Measurements from ENCODE around the gene ATP2A1.
"Not testable (repeated sequence)": the region's sequence is repeated elsewhere in the genome, so short reads cannot be mapped to it uniquely, and the experiment has no call there.

Gene ATP2A1

DNA sequence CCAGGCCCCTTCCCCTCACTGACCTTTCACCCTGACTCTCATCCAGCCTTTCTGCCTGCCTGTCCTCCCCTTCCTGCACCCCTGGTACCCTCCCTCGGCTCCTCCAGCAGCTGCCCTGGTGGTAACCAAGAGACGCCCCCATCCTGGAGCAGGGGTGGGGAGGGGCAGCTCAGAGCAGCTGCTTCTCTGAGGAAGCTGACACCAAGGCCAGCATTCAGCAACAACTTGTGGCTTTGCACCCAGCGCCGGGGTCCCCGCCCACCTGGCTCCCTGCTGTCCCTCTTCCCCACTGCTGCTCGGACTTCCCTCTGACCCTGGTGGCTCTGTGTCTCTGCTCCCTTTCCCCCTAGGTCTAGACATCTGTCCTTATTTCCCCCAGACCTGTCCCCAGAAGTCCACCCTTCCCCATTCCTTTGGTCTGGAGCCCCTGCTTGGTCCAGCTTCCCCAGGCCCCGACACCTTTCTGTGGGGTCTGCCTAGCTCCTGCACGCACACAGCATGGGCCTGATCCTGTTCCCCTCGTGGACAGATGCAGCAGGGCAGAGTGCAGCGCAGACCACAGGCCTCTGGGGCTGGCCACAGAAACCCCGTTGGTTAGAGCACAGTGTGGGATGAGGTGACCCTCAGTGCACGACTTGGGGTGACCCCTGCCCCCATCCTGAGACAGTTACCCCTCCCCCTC is 1.2 kb upstream of the ATP2A1 start:
- no peak for DNase-seq (ENCODE audit: low read depth, low spot score)
- ChIA-PET POLR2A (no interaction called here), CTCF (no interaction called here)
- TF ChIP-seq, protein P1, sequence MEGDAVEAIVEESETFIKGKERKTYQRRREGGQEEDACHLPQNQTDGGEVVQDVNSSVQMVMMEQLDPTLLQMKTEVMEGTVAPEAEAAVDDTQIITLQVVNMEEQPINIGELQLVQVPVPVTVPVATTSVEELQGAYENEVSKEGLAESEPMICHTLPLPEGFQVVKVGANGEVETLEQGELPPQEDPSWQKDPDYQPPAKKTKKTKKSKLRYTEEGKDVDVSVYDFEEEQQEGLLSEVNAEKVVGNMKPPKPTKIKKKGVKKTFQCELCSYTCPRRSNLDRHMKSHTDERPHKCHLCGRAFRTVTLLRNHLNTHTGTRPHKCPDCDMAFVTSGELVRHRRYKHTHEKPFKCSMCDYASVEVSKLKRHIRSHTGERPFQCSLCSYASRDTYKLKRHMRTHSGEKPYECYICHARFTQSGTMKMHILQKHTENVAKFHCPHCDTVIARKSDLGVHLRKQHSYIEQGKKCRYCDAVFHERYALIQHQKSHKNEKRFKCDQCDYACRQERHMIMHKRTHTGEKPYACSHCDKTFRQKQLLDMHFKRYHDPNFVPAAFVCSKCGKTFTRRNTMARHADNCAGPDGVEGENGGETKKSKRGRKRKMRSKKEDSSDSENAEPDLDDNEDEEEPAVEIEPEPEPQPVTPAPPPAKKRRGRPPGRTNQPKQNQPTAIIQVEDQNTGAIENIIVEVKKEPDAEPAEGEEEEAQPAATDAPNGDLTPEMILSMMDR (IDR thresholded peaks at IDR 0.05; ENCODE audit: insufficient read depth, low read length, missing control alignments), result no peak
- H3K4me3 ChIP-seq (ENCODE audit: low read depth, low read length), result no peak overlapping the region

DNA sequence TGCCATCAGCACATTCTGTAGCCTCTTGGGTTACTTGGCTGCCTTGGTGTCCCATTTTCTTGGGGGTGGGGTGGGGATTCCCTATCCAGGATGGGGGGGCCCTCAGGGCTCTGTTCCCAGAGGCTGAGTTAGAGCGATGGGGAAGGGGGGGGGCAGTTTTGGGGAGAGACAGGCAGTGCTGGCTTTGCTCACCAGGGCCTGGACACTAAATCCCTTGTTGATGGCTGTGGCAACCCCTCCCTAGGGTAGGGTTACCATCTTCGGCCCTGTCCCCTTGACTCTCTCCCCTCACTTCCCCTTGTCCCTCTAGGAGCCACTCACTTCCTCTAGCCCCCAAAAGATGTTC is 660 bp upstream of the ATP2A1 start:
- TF ChIP-seq, protein P1 (IDR thresholded peaks at IDR 0.05; ENCODE audit: insufficient read depth, low read length, missing control alignments), result no peak
- POLR2A ChIA-PET, result no interaction called here

DNA sequence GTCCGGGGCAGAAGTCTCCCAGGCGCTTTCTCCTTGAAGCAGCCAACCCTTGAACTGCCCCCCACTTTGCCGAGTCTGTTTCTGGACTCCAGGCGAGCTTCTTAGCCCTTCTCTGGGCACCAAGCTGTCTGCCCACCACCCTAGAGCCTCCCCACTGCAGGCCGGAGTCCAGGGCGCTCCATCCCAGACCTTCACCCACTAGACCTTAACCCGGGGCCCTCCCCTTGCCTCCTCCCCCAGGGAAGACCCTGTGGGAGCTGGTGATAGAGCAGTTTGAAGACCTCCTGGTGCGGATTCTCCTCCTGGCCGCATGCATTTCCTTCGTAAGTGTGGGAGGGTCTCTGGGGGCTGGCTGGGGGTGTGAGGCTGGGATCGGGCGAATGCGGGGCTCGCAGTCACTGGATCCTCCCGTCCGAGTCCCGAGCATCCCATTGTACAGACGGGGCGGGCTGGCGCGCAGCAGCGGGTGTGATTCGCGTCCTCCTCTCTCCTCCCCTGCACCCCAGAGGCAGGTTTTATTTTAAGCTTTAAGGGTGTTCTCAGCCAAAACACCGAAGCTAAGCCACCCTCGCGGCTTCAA is 1.1 kb downstream of the ATP2A1 start:
- TF ChIP-seq, protein P1 (IDR thresholded peaks at IDR 0.05; ENCODE audit: insufficient read depth, low read length, missing control alignments), result no peak
- ChIA-PET POLR2A (interaction anchor here (2.3 kb wide), 1 partner anchor 16 kb away, joined by 8 read pairs; the partner anchor contains the start of gene SH2B1), CTCF (interaction anchor here (0.9 to 2.8 kb wide), 5 partner anchors 8 to 65 kb away, joined by 3 to 15 read pairs (median 5); partner anchors contain the start of gene SH2B1)
- DNase-seq (ENCODE audit: low read depth, low spot score), result no peak
- H3K4me3 ChIP-seq (ENCODE audit: low read depth, low read length), result peak overlapping the region; percentile 75

More for the DNA sequence above, 660 bp upstream of the ATP2A1 start:
- DNase-seq (ENCODE audit: low read depth, low spot score), result no peak
- CTCF ChIA-PET, result interaction anchor here (2.8 kb wide), 1 partner anchor 67 kb away, joined by 15 read pairs; no protein-coding TSS in a partner anchor
- no peak overlapping the region for H3K4me3 ChIP-seq (ENCODE audit: low read depth, low read length)

DNA sequence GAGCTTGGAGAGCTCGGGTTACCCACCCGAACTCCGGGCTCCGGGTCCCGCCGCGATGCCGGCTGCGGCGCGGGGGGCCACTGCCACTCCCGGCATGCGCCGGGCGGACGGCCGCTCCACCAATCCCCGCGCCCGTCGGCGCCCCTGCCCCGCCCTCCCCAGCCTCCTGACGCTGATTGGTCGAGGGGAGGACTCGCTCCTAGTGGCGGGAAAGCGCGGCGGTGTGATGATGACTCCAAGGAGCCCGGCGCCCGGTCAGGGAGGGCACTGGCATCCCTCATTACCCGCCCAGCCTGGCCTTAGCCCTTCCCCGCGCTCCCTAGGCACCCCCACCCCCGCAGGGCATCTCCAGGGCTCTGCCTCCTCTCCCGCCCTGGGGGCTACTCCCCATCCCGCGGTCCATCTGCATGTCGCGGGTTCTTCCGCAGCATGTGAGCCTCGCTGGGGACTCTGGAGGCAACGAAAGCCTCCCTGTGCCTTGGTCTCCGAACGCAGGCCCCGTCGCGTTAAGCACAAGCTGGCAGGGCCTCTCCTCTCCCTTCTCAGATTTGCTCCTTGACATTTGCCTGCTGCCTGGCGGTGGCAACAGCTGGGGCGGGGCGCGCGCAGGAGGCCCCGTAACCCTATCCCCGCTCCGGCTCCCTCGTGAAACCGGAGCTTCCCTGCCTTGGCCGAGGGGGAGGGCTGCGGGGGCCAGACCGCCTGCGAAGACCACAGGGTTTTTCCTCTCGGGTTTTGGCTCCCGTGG is 1.7 kb downstream of the ATP2A1 start:
- POLR2A ChIA-PET, result interaction anchor here (2.3 kb wide), 1 partner anchor 17 kb away, joined by 8 read pairs; the partner anchor contains the start of gene SH2B1
- TF ChIP-seq, protein P1 (IDR thresholded peaks at IDR 0.05; ENCODE audit: insufficient read depth, low read length, missing control alignments), result peak; percentile 6
- CTCF ChIA-PET, result interaction anchor here (0.9 to 2.8 kb wide), 6 partner anchors 8 to 65 kb away, joined by 3 to 15 read pairs (median 5); partner anchors contain the start of gene SH2B1
- DNase-seq (ENCODE audit: low read depth, low spot score), result no peak
- peak overlapping the region; percentile 75 for H3K4me3 ChIP-seq (ENCODE audit: low read depth, low read length)

DNA sequence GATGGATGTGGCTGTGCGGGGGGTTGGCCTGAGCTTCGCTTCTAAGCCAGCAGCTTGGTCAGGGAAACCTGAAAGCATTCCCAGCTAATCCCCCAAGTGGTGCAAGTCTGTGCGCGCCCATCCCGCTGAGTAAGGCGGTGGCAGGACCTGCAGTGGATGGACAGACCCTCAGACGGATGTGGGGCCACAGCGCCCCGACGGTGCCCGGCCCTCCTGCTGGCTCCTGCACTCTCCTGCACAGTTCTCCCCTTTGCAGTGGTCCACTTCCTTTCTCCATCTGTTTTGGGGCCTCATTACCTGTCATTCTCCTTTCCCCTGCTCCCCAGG is 2.3 kb downstream of the ATP2A1 start:
- CTCF ChIA-PET, result interaction anchor here (0.9 to 2.8 kb wide), 3 partner anchors 9 to 64 kb away, joined by 3 to 15 read pairs (median 5); no protein-coding TSS in a partner anchor
- no peak for DNase-seq (ENCODE audit: low read depth, low spot score)
- TF ChIP-seq, protein P1 (IDR thresholded peaks at IDR 0.05; ENCODE audit: insufficient read depth, low read length, missing control alignments), result no peak
- POLR2A ChIA-PET, result interaction anchor here (2.3 kb wide), 1 partner anchor 17 kb away, joined by 8 read pairs; the partner anchor contains the start of gene SH2B1
- peak overlapping the region; percentile 53 for H3K4me3 ChIP-seq (ENCODE audit: low read depth, low read length)

DNA sequence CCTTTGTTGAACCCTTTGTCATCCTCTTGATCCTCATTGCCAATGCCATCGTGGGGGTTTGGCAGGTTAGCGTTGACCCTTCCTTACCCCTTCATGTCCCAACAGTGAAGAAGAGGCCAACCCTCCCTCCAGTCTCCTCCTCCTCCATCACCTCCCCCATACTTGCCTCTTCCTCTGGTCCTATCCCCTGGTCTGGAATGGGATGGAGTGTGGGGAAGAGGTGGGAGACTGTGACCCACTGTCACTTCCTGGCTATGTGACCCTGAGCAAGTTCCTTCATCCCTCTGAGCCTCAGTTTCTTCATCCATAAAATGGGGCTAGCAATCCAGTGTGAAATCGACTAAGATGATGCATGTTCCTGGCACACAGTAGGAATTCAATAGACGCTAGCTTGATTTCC is 2.7 kb downstream of the ATP2A1 start:
- POLR2A ChIA-PET, result no interaction called here
- CTCF ChIA-PET, result interaction anchor here (0.7 to 0.9 kb wide), 2 partner anchors 9 to 16 kb away, joined by 3 read pairs; no protein-coding TSS in a partner anchor
- TF ChIP-seq, protein P1 (IDR thresholded peaks at IDR 0.05; ENCODE audit: insufficient read depth, low read length, missing control alignments), result no peak
- H3K4me3 ChIP-seq (ENCODE audit: low read depth, low read length), result no peak overlapping the region
- no peak for DNase-seq (ENCODE audit: low read depth, low spot score)

DNA sequence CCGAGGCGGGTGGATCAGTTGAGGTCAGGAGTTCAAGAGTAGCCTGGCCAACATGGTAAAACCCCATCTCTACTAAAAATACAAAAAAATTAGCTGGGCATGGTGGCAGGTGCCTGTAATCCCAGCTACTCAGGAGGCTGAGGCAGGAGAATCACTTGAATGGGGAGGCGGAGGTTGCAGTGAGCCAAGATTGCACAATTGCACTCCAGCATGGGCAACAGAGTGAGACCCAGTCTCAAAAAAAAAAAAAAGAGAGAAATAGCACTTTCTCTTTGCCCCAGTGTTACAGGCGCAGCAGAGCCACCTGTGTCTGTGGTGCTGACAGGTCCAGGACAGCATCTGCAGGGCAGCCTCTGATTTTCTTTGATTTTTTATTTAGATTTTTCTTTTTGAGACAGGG is 3.3 kb downstream of the ATP2A1 start:
- CTCF ChIA-PET, result interaction anchor here (0.7 kb wide), 1 partner anchor 17 kb away, joined by 3 read pairs; no protein-coding TSS in a partner anchor
- DNase-seq (ENCODE audit: low read depth, low spot score); H3K4me3 ChIP-seq (ENCODE audit: low read depth, low read length); POLR2A ChIA-PET: not testable (repeated sequence)
